A549 (cell line): ENCODE data around the gene TUBGCP2. TPM values are rescaled to one million over a fixed set of nuclear protein-coding genes. Genes with fewer than 3 reads are reported as not detected.

Source experiments
- ATAC-seq, 2 experiments: fragments of 200-7000 bp in 1 of 2; fragments of >200 bp in 1 of 2; cut with Nextera tagmentation in 1 of 2; cut with Tn5 transposase in 1 of 2; 3 replicates each; pipeline versions ENCODE4 v1.8.0 to v1.9.1; 2018 to 2020; ENCODE audit warnings: mild to moderate bottlenecking in 1 of 2, moderate library complexity in 1 of 2
- CTCF ChIA-PET: fragments of 300-600 bp; sonication (Branson Sonifier 250); formaldehyde crosslinking; extraction: SDS; loops from one replicate; lab custom pipeline; 2021; ENCODE audit warnings: antibody characterized with exemption, inconsistent platforms; lab: Yijun Ruan, JAX
- POLR2A ChIA-PET: fragments of 350-600 bp; formaldehyde crosslinking; extraction: SDS; loops from one replicate; lab custom pipeline; 2021; ENCODE audit warnings: antibody characterized with exemption, inconsistent platforms; lab: Yijun Ruan, JAX
- DNase-seq, 2 experiments: peaks; one replicate each; pipeline versions ENCODE4 v3.0.0 to v3.0.0-alpha.2; 2011 to 2016; ENCODE audit warnings: low read depth in 1 of 2, low spot score in 1 of 2
- FAIRE-seq: peaks from 2 replicates; lab custom pipeline; 2011; peaks lifted over from hg19 to GRCh38; lab: Jason Lieb, UNC
- H3K27ac ChIP-seq, 2 experiments: fragments of >200 bp; sonication (Bioruptor Twin); formaldehyde crosslinking; 3 replicates each; pipeline ENCODE4 v1.5.1; 2016 to 2017
- H3K4me1 ChIP-seq: fragments of >200 bp; sonication (Bioruptor Twin); formaldehyde crosslinking; 3 replicates; pipeline ENCODE4 v1.6.1; 2016
- H3K4me2 ChIP-seq: fragments of >200 bp; sonication (Bioruptor Twin); formaldehyde crosslinking; 3 replicates; pipeline ENCODE4 v1.6.1; 2016
- H3K4me3 ChIP-seq: fragments of >200 bp; sonication (Bioruptor Twin); formaldehyde crosslinking; 3 replicates; pipeline ENCODE4 v1.5.1; 2016
- H3K9me3 ChIP-seq: fragments of >200 bp; sonication (Bioruptor Twin); formaldehyde crosslinking; 3 replicates; pipeline ENCODE4 v1.6.1; 2016
- BCL3 ChIP-seq: fragments of >200 bp; sonication (Bioruptor Twin); formaldehyde crosslinking; IDR thresholded peaks from 3 replicates; pipeline ENCODE4 v1.6.1; 2016
- CTCF ChIP-seq: fragments of >200 bp; sonication (Bioruptor Twin); formaldehyde crosslinking; IDR thresholded peaks from 3 replicates; pipeline ENCODE4 v1.5.1; 2016
- ELK1 ChIP-seq: fragments of 150-350 bp; IDR thresholded peaks from 2 replicates; pipeline ENCODE4 v1.6.1; 2014; ENCODE audit warnings: low read depth, mild to moderate bottlenecking, low read length
- MAX ChIP-seq: IDR thresholded peaks from 2 replicates; pipeline ENCODE4 v1.6.1; 2012
- MYC ChIP-seq: IDR thresholded peaks from 2 replicates; pipeline ENCODE4 v1.6.1; 2012; ENCODE audit warnings: mild to moderate bottlenecking, inconsistent platforms, low read length, improper control_type of control experiment, borderline replicate concordance
- NPAS2 ChIP-seq: fragments of 250-450 bp; sonication (Bioruptor Pico); IDR thresholded peaks from 2 replicates; pipeline ENCODE4 v1.8.0; 2022; ENCODE audit warnings: mild to moderate bottlenecking, moderate library complexity, borderline replicate concordance
- RAD21 ChIP-seq, 2 experiments: fragments of >200 bp in 1 of 2; sonication (Bioruptor Twin) in 1 of 2; formaldehyde crosslinking in 1 of 2; IDR thresholded peaks in 1 of 2; conservative IDR thresholded peaks in 1 of 2; 2 replicates in 1 of 2; 3 replicates in 1 of 2; pipeline ENCODE4 v1.6.1; 2012 to 2018; ENCODE audit warnings: inconsistent platforms in 1 of 2
- RARB ChIP-seq: fragments of 250-450 bp; sonication (Bioruptor Pico); IDR thresholded peaks from 2 replicates; pipeline ENCODE4 v1.8.0; 2021; ENCODE audit warnings: mild to moderate bottlenecking, moderate library complexity
- RNF2 ChIP-seq: fragments of 200-600 bp; sonication (generic); IDR thresholded peaks from 2 replicates; pipeline ENCODE4 v1.6.1; 2016; ENCODE audit warnings: low read depth, mild to moderate bottlenecking, antibody characterized with exemption, moderate library complexity, borderline replicate concordance
- SMC3 ChIP-seq: fragments of >200 bp; sonication (Bioruptor Twin); formaldehyde crosslinking; IDR thresholded peaks from 3 replicates; pipeline ENCODE4 v1.6.1; 2018; ENCODE audit warnings: inconsistent platforms
- SREBF2 ChIP-seq: fragments of 450-650 bp; IDR thresholded peaks from 2 replicates; pipeline ENCODE4 v1.6.1; 2014; ENCODE audit warnings: mild to moderate bottlenecking, moderate library complexity
- ZFP36 ChIP-seq: fragments of 450-650 bp; IDR thresholded peaks from 2 replicates; pipeline ENCODE4 v1.6.1; 2014; ENCODE audit warnings: borderline replicate concordance; ENCODE audit not compliant: partially characterized antibody
- ZSCAN20 ChIP-seq: fragments of 250-450 bp; sonication (Bioruptor Pico); IDR thresholded peaks from 2 replicates; pipeline ENCODE4 v1.8.0; 2022; ENCODE audit warnings: mild to moderate bottlenecking, moderate library complexity
- WGBS: methylation state at CpG from one replicate; pipeline ENCODE4 v1.1.6; 2017; ENCODE audit errors: missing lambda C conversion rate; 5-methylcytosine and 5-hydroxymethylcytosine counted together
- polyA plus RNA-seq, 4 experiments: library from polyadenylated mRNA; depleted of rRNA in 3 of 4; stranded (reverse); fragments of >200 nt; fragmentation: RNase III in 1 of 4; extraction: RNeasy Plus Mini Kit Qiagen cat#74134 plus additional on column Dnase treatment in 1 of 4; gene quantifications; 2 replicates in 3 of 4; 3 replicates in 1 of 4; pipeline ENCODE4 v1.2.3, GENCODE V29; 2011 to 2017

Gene TUBGCP2
- polyA plus RNA-seq, 2 of the 4 experiments (the other 2 are of a cell fraction), result 33.6 to 44.5 TPM

GRCh38 chr10:133332936-133333699 lies 24.4 kb upstream of the TUBGCP2 start (continued):
- no peak for TF ChIP-seq ELK1
- no peak for TF ChIP-seq NPAS2 (CRISPR knock-in tag)
- TF ChIP-seq ZSCAN20 (CRISPR knock-in tag), result no peak
- no peak for TF ChIP-seq BCL3

- Histone ChIP-seq H3K4me3 (peak overlapping the region; percentile 23; the same call in 1 of the 3 replicates), H3K4me1 (peaks cover 23% of the 10 kb centered on the region), H3K9me3 (no peaks in the 10 kb centered on the region), H3K4me2 (peak overlapping the region; percentile 69), H3K27ac (peak overlapping the region in 1 of 2 experiments; percentile 65; a peak in 2 of 6 replicates)
- ATAC-seq, result peak; percentile 70 to 90
- TF ChIP-seq RARB, result peak; percentile 16; the same call in 1 of the 2 replicates
- peak; percentile 92 for TF ChIP-seq CTCF
- peak; percentile 56; the same call in 1 of the 2 replicates for TF ChIP-seq MAX
- no peak for TF ChIP-seq SREBF2
- no peak for TF ChIP-seq RNF2
- peak; percentile 75 to 83 for TF ChIP-seq RAD21 (conservative IDR thresholded peaks at IDR 0.05 in 1 of 2, IDR thresholded peaks at IDR 0.05 in 1 of 2)
- TF ChIP-seq ZFP36, result no peak
- TF ChIP-seq MYC, result no peak
- peak; percentile 77 for TF ChIP-seq SMC3
- FAIRE-seq, result peak; percentile 51
- CTCF ChIA-PET, result interaction anchor here (0.6 to 4.2 kb wide), 52 partner anchors 10 to 742 kb away, joined by 3 to 76 read pairs (median 4); partner anchors contain the start of genes FUOM, MTG1, PAOX and PRAP1
- POLR2A ChIA-PET, result interaction anchor here (1.7 kb wide), 1 partner anchor 44 kb away, joined by 4 read pairs; the partner anchor contains the start of gene ECHS1
- WGBS, result 8% methylated on average over 30 of the region's 37 CpGs
- peak; percentile 85 to 89 for DNase-seq
Observed at GRCh38 chr10:133329491-133330202, 21.0 kb upstream of the TUBGCP2 start.
